ENCODE data around the gene ZDHHC6. TPM values are rescaled to one million over a fixed set of nuclear protein-coding genes. Genes with fewer than 3 reads are reported as not detected.

ZDHHC6 gene
- total and polyA plus RNA-seq, 2 of the 8 experiments (the other 6 are each of a cell fraction or from before 2014, with no cell fraction given) = 13.6 to 27.4 TPM

DNA sequence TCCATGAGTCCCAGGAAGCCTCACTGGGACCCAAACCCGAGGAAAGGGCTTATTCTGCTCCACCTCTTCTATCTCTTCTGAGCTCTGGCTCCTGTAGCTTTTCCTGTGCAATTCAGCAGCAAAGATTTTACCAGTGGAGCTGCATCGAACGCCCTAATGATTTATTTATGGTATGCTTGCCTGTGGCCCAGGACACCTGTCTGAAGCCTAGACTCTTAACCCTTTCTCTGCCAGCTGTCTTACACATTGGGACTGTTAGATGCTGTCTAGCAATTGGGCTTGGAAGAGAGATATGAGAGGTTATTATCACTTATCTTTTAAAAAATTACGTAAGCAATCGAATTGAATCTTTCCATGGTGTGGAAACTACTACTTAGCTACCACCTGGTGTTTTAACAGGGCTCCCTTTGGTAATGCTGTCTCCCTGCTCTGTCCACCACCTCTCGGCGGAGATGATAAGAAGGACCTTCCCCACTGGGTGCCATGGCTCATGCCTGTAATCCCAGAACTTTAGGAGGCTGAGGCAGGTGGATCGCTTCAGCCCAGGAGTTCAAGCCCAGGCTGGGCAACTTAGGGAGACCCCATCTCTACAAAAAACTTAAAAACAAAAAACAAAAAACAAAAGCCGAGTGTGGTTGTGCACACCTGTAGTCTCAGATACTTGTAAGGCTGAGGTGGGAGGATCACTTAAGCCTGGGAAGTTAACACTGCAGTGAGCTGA lies 64.0 kb downstream of the ZDHHC6 start (continued):
- TF ChIP-seq USF2 (IDR thresholded peaks at IDR 0.05; ENCODE audit: low read length) (no peak), BRCA1 (IDR thresholded peaks at IDR 0.05; ENCODE audit: low read depth, low read length) (no peak), YY1 (IDR thresholded peaks at IDR 0.05; ENCODE audit: low read depth, low read length) (no peak)

Other genes with a start within 250 kb of the ZDHHC6 start
- gene TECTB, start 163.5 kb downstream of the ZDHHC6 start, total RNA-seq (2021; fragmentation: NEBNext Ultra II Directional; extraction: Animal tissue kit (Norgen Biotek cat#: 25700)) = not detected in 2 replicates
- gene TECTB, start 163.5 kb downstream of the ZDHHC6 start, polyA plus RNA-seq (2011; rRNA removed) = not detected in 2 replicates
- gene ACSL5, start 72.8 kb downstream of the ZDHHC6 start, total RNA-seq (2021; fragmentation: NEBNext Ultra II Directional; extraction: Animal tissue kit (Norgen Biotek cat#: 25700)) = not detected in 2 replicates
- not detected in 2 replicates for gene ACSL5, start 72.8 kb downstream of the ZDHHC6 start, polyA plus RNA-seq (2011; rRNA removed)
- gene VTI1A, start 301 bp upstream of the ZDHHC6 start, total RNA-seq (2021; fragmentation: NEBNext Ultra II Directional; extraction: Animal tissue kit (Norgen Biotek cat#: 25700)) = 18.5 and 20.0 TPM in 2 replicates
- gene VTI1A, start 301 bp upstream of the ZDHHC6 start, polyA plus RNA-seq (2011; rRNA removed) = 6.0 and 7.8 TPM in 2 replicates

All from H1 (cell line).